ENCODE data around the gene USP17L5. TPM values are rescaled to one million over a fixed set of nuclear protein-coding genes. Genes with fewer than 3 reads are reported as not detected.

USP17L5 gene
- total and polyA plus RNA-seq, 2 donors (not counting 3 experiments of a cell fraction or from before 2014, with no cell fraction given) = not detected

Other genes with a start within 250 kb of the USP17L5 start
- gene FAM90A26, start 169.0 kb upstream of the USP17L5 start, total RNA-seq = not detected in 2 replicates
- gene FAM90A26, start 169.0 kb upstream of the USP17L5 start, polyA plus RNA-seq = not detected in 2 replicates
- not detected in 2 replicates for gene USP17L10, start 128.7 kb upstream of the USP17L5 start, total RNA-seq
- not detected in 2 replicates for gene USP17L10, start 128.7 kb upstream of the USP17L5 start, polyA plus RNA-seq
- not detected in 2 replicates for gene USP17L11, start 124.0 kb upstream of the USP17L5 start, total RNA-seq
- gene USP17L11, start 124.0 kb upstream of the USP17L5 start, polyA plus RNA-seq = not detected in 2 replicates
- gene USP17L12, start 119.3 kb upstream of the USP17L5 start, total RNA-seq = not detected in 2 replicates
- gene USP17L12, start 119.3 kb upstream of the USP17L5 start, polyA plus RNA-seq = not detected in 2 replicates
- gene USP17L13, start 114.5 kb upstream of the USP17L5 start, total RNA-seq = not detected in 2 replicates
- not detected in 2 replicates for gene USP17L13, start 114.5 kb upstream of the USP17L5 start, polyA plus RNA-seq
- not detected in 2 replicates for gene USP17L15, start 105.0 kb upstream of the USP17L5 start, total RNA-seq
- gene USP17L15, start 105.0 kb upstream of the USP17L5 start, polyA plus RNA-seq = not detected in 2 replicates
- not detected in 2 replicates for gene USP17L17, start 95.5 kb upstream of the USP17L5 start, total RNA-seq
- gene USP17L17, start 95.5 kb upstream of the USP17L5 start, polyA plus RNA-seq = not detected in 2 replicates
- not detected in 2 replicates for gene USP17L18, start 90.8 kb upstream of the USP17L5 start, total RNA-seq
- gene USP17L18, start 90.8 kb upstream of the USP17L5 start, polyA plus RNA-seq = not detected in 2 replicates
- not detected in 2 replicates for gene USP17L19, start 86.0 kb upstream of the USP17L5 start, total RNA-seq
- not detected in 2 replicates for gene USP17L19, start 86.0 kb upstream of the USP17L5 start, polyA plus RNA-seq
- gene USP17L20, start 81.3 kb upstream of the USP17L5 start, total RNA-seq = not detected in 2 replicates
- gene USP17L20, start 81.3 kb upstream of the USP17L5 start, polyA plus RNA-seq = not detected in 2 replicates
- not detected in 2 replicates for gene USP17L21, start 76.5 kb upstream of the USP17L5 start, total RNA-seq
- gene USP17L21, start 76.5 kb upstream of the USP17L5 start, polyA plus RNA-seq = not detected in 2 replicates
- not detected in 2 replicates for gene USP17L22, start 71.8 kb upstream of the USP17L5 start, total RNA-seq
- gene USP17L22, start 71.8 kb upstream of the USP17L5 start, polyA plus RNA-seq = not detected in 2 replicates
- not detected in 2 replicates for gene USP17L24, start 14.2 kb upstream of the USP17L5 start, total RNA-seq
- not detected in 2 replicates for gene USP17L24, start 14.2 kb upstream of the USP17L5 start, polyA plus RNA-seq
- gene USP17L25, start 9.5 kb upstream of the USP17L5 start, total RNA-seq = not detected in 2 replicates
- gene USP17L25, start 9.5 kb upstream of the USP17L5 start, polyA plus RNA-seq = not detected in 2 replicates
- not detected in 2 replicates for gene USP17L26, start 4.7 kb upstream of the USP17L5 start, total RNA-seq
- gene USP17L26, start 4.7 kb upstream of the USP17L5 start, polyA plus RNA-seq = not detected in 2 replicates
- gene USP17L27, start 4.7 kb downstream of the USP17L5 start, total RNA-seq = not detected in 2 replicates
- gene USP17L27, start 4.7 kb downstream of the USP17L5 start, polyA plus RNA-seq = not detected in 2 replicates
- gene USP17L28, start 9.5 kb downstream of the USP17L5 start, total RNA-seq = not detected in 2 replicates
- not detected in 2 replicates for gene USP17L28, start 9.5 kb downstream of the USP17L5 start, polyA plus RNA-seq
- gene USP17L29, start 14.2 kb downstream of the USP17L5 start, total RNA-seq = not detected in 2 replicates
- not detected in 2 replicates for gene USP17L29, start 14.2 kb downstream of the USP17L5 start, polyA plus RNA-seq
- gene USP17L30, start 23.7 kb downstream of the USP17L5 start, total RNA-seq = not detected in 2 replicates
- not detected in 2 replicates for gene USP17L30, start 23.7 kb downstream of the USP17L5 start, polyA plus RNA-seq
- not detected in 2 replicates for gene DEFB131A, start 105.0 kb downstream of the USP17L5 start, total RNA-seq
- gene DEFB131A, start 105.0 kb downstream of the USP17L5 start, polyA plus RNA-seq = not detected in 2 replicates